K562 (cell line): Measurements from ENCODE around the gene IL18RAP. TPM values are rescaled to one million over a fixed set of nuclear protein-coding genes. Genes with fewer than 3 reads are reported as not detected.

Source experiments
- ATAC-seq: fragments of 200-7000 bp; cut with Tn5 transposase; 3 replicates; pipeline ENCODE4 v1.9.1; 2020; ENCODE audit warnings: moderate library complexity
- BruUV-seq: library from RNA; stranded (reverse); fragments of 400-500 nt; replicated peaks from 2 replicates; lab custom pipeline; 2021; lab: Mats Ljungman, UMichigan
- CTCF ChIA-PET: fragments of 300-600 bp; formaldehyde crosslinking; extraction: SDS; loops from one replicate; lab custom pipeline; 2021; ENCODE audit warnings: low intra/inter-chr PET ratio; lab: Yijun Ruan, JAX
- POLR2A ChIA-PET: fragments of 300-600, 350-650 bp; sonication (Branson Sonifier 250); formaldehyde crosslinking; extraction: SDS; loops from one replicate; lab custom pipeline; 2021; ENCODE audit warnings: antibody characterized with exemption, inconsistent platforms; lab: Yijun Ruan, JAX
- DNase-seq, 4 experiments: peaks; one replicate each; pipeline versions ENCODE4 v3.0.0 to v3.0.0-alpha.2; 2011 to 2018; ENCODE audit warnings: low spot score in 3 of 4, mixed read lengths in 3 of 4; ENCODE audit errors: extremely low read depth in 1 of 4
- FAIRE-seq: peaks from 2 replicates; lab custom pipeline; 2011; peaks lifted over from hg19 to GRCh38; lab: Jason Lieb, UNC
- H2AFZ ChIP-seq: 2 replicates; pipeline ENCODE4 v1.6.0; 2011; ENCODE audit warnings: low read depth, low read length, control low read depth, inconsistent platforms
- H3K27ac ChIP-seq: fragments of 200-600 bp; 3 replicates; pipeline ENCODE4 v1.8.0; 2011; ENCODE audit warnings: low read depth, mild to moderate bottlenecking, control low read depth, inconsistent platforms, low read length, moderate library complexity, mixed read lengths; ENCODE audit errors: extremely low read depth
- H3K27me3 ChIP-seq, 2 experiments: fragments of 300-600 bp in 1 of 2; 2 replicates in 1 of 2; 3 replicates in 1 of 2; pipeline versions ENCODE4 v1.6.0 to v1.8.0; 2011; ENCODE audit warnings: inconsistent platforms in 2 of 2, low read length in 2 of 2, mild to moderate bottlenecking in 1 of 2, mixed read lengths in 1 of 2, moderate library complexity in 1 of 2; ENCODE audit not compliant: control insufficient read depth in 2 of 2, insufficient read depth in 2 of 2
- H3K36me3 ChIP-seq: fragments of 300-600 bp; 3 replicates; pipeline ENCODE4 v1.8.0; 2011; ENCODE audit warnings: mild to moderate bottlenecking, low read length, inconsistent platforms; ENCODE audit not compliant: control insufficient read depth, insufficient read depth
- H3K4me1 ChIP-seq, 2 experiments: fragments of 200-600 bp in 1 of 2; replicated peaks in 1 of 2; 2 replicates in 1 of 2; 3 replicates in 1 of 2; pipeline versions ENCODE4 v1.5.1 to v1.8.0; 2011; ENCODE audit warnings: inconsistent platforms in 2 of 2, low read length in 2 of 2, mild to moderate bottlenecking in 1 of 2, mixed read lengths in 1 of 2, moderate library complexity in 1 of 2; ENCODE audit not compliant: control insufficient read depth in 2 of 2, insufficient read depth in 2 of 2
- H3K4me2 ChIP-seq: 2 replicates; pipeline ENCODE4 v1.6.1; 2011; ENCODE audit warnings: low read length, control low read depth, inconsistent platforms, mixed read lengths; ENCODE audit not compliant: insufficient read depth
- H3K4me3 ChIP-seq: fragments of 200-600 bp; sonication (generic), shearing (Covaris generic); 2 replicates; pipeline ENCODE4 v1.5.1; 2016; ENCODE audit warnings: control low read depth, inconsistent platforms
- H3K79me2 ChIP-seq: fragments of 200-600 bp; 3 replicates; pipeline ENCODE4 v1.8.0; 2011; ENCODE audit warnings: low read length, inconsistent platforms; ENCODE audit not compliant: control insufficient read depth, insufficient read depth
- H3K9ac ChIP-seq, 2 experiments: 2 replicates each; pipeline versions ENCODE4 v1.6.0 to v1.6.1; 2011; ENCODE audit warnings: low read depth in 2 of 2, low read length in 2 of 2, control low read depth in 1 of 2, inconsistent platforms in 1 of 2, mild to moderate bottlenecking in 1 of 2, mixed read lengths in 1 of 2; ENCODE audit not compliant: insufficient read depth in 1 of 2
- H3K9me1 ChIP-seq: one replicate; pipeline ENCODE4 v1.6.0; 2011; ENCODE audit warnings: inconsistent platforms, mild to moderate bottlenecking, low read length, moderate library complexity; ENCODE audit not compliant: control insufficient read depth, insufficient read depth
- H3K9me3 ChIP-seq: replicated peaks from 2 replicates; pipeline ENCODE4 v1.5.1; 2011; ENCODE audit warnings: low read depth, low read length, inconsistent platforms; ENCODE audit not compliant: control insufficient read depth, insufficient read depth
- H4K20me1 ChIP-seq: replicated peaks from 2 replicates; pipeline ENCODE4 v1.6.1; 2011; ENCODE audit warnings: low read length, inconsistent platforms, mixed read lengths; ENCODE audit not compliant: control insufficient read depth, insufficient read depth
- CEBPG ChIP-seq, 3 experiments: fragments of 200-800 bp in 1 of 3; sonication (Bioruptor generic) in 1 of 3; sonication (generic) in 1 of 3; formaldehyde crosslinking in 1 of 3; IDR thresholded peaks in 2 of 3; conservative IDR thresholded peaks in 1 of 3; 2 replicates each; pipeline versions ENCODE4 v1.6.1 to v1.8.0; 2016 to 2022; ENCODE audit warnings: missing compliant biosample characterization in 2 of 3, missing genetic modification characterization in 2 of 3, mild to moderate bottlenecking in 1 of 3, missing genetic modification reagents in 1 of 3
- GATAD2B ChIP-seq: fragments of 450-650 bp; IDR thresholded peaks from 2 replicates; pipeline ENCODE4 v1.6.1; 2017; ENCODE audit warnings: mild to moderate bottlenecking, borderline replicate concordance
- KLF1 ChIP-seq: fragments of 450-650 bp; IDR thresholded peaks from 2 replicates; pipeline ENCODE4 v1.6.1; 2016; ENCODE audit warnings: missing genetic modification characterization, missing compliant biosample characterization
- NR0B1 ChIP-seq: fragments of 450-650 bp; IDR thresholded peaks from one replicate; pipeline ENCODE4 v1.6.1; 2018; ENCODE audit warnings: mild to moderate bottlenecking, moderate library complexity; ENCODE audit not compliant: partially characterized antibody
- TCF15 ChIP-seq: fragments of 250-450 bp; sonication (Bioruptor Pico); IDR thresholded peaks from 2 replicates; pipeline ENCODE4 v1.8.0; 2022; ENCODE audit warnings: moderate library complexity, mild to moderate bottlenecking, inconsistent platforms
- ZBTB17 ChIP-seq: fragments of 450-650 bp; formaldehyde crosslinking; IDR thresholded peaks from 2 replicates; pipeline ENCODE4 v1.4.0; 2020; ENCODE audit warnings: mild to moderate bottlenecking
- ZNF445 ChIP-seq: fragments of 250-450 bp; sonication (Bioruptor Pico); IDR thresholded peaks from 2 replicates; pipeline ENCODE4 v1.4.0; 2020; ENCODE audit warnings: low read depth, mild to moderate bottlenecking, moderate library complexity
- ZNF778 ChIP-seq: fragments of 450-650 bp; formaldehyde crosslinking; IDR thresholded peaks from 2 replicates; pipeline ENCODE4 v1.4.0; 2020; ENCODE audit warnings: mild to moderate bottlenecking, moderate library complexity
- WGBS: fragments of 100-300 bp; shearing (Covaris generic); methylation state at CpG from one replicate; pipeline ENCODE4 v1.1.6; 2016; ENCODE audit warnings: low coverage, mixed read lengths; ENCODE audit not compliant: insufficient coverage; ENCODE audit errors: missing lambda C conversion rate; 5-methylcytosine and 5-hydroxymethylcytosine counted together
- in situ Hi-C: fragments of 300-500 bp; cut with MboI; formaldehyde crosslinking; loops from 4 replicates; pipeline ENCODE4 v1.15.0; 2018; ENCODE audit warnings: inconsistent platforms, mixed read lengths
- intact Hi-C: fragments of 100-400 bp; cut with micrococcal nuclease; formaldehyde crosslinking; loops from 2 replicates; pipeline ENCODE4 v1.14.2; 2022
- polyA plus RNA-seq, 8 experiments: library from polyadenylated mRNA; depleted of rRNA in 4 of 8; stranded (reverse) in 5 of 8; unstranded in 3 of 8; fragments of >200 nt; fragmentation: Nextera tagmentation in 2 of 8; fragmentation: Illumina TruSeq in 1 of 8; extraction: Ambion mirVana in 2 of 8; extraction: Trizol in 1 of 8; gene quantifications; 2 replicates each; pipeline versions ENCODE4 v1.2.1 to v1.2.3, GENCODE V29; 2011 to 2014; ENCODE audit warnings: inconsistent platforms in 1 of 8, missing spikeins in 1 of 8
- total RNA-seq, 7 experiments: library from RNA; depleted of rRNA in 6 of 7; stranded (reverse); fragments of >200 nt in 6 of 7; fragmentation: Illumina TruSeq in 2 of 7; extraction: Trizol in 2 of 7; gene quantifications; 2 replicates each; pipeline versions ENCODE4 v1.2.1 to v1.2.3, GENCODE V29; 2011 to 2021; ENCODE audit warnings: low replicate concordance in 1 of 7

IL18RAP gene
- total and polyA plus RNA-seq, 9 of the 15 experiments (the other 6 are each of a cell fraction or from before 2014, with no cell fraction given): 1.1 to 20.5 (median 5.8) TPM

GRCh38 chr2:102480285-102481195 is 57.6 kb downstream of the IL18RAP start:
- Histone ChIP-seq H3K9me3 (no peaks in the 10 kb centered on the region), H3K9me1 (no peaks in the 10 kb centered on the region), H3K4me2 (no peak overlapping the region), H3K36me3 (no peaks in the 10 kb centered on the region), H3K27ac (no peak overlapping the region), H3K4me3 (no peak overlapping the region), H3K9ac (no peak overlapping the region), H2AFZ (no peak overlapping the region), H3K79me2 (no peaks in the 10 kb centered on the region)
- FAIRE-seq: no peak
- ChIA-PET POLR2A (no interaction called here), CTCF (no interaction called here)
- no peak for DNase-seq
- in situ Hi-C loops: no loop called here
- TF ChIP-seq TCF15 (CRISPR knock-in tag): no peak
- no peak for TF ChIP-seq KLF1
- TF ChIP-seq ZNF778 (CRISPR knock-in tag): no peak
- no peak for TF ChIP-seq CEBPG (CRISPR knock-in tag; IDR thresholded peaks at IDR 0.05)
- peak in 1 of 2 experiments; percentile 85; a peak in 2 of 4 replicates for TF ChIP-seq CEBPG (tag; conservative IDR thresholded peaks at IDR 0.05 in 1 of 2, IDR thresholded peaks at IDR 0.05 in 1 of 2)
- TF ChIP-seq ZNF445 (CRISPR knock-in tag): no peak
- no peak for TF ChIP-seq GATAD2B
- TF ChIP-seq ZBTB17 (CRISPR knock-in tag): no peak
- no peak for TF ChIP-seq NR0B1
- TF ChIP-seq, all 486 proteins: peak for 1
- Histone ChIP-seq H3K4me1 (peaks cover 0 to 9% of the 10 kb centered on the region in 2 experiments; a peak in 4 of 5 replicates), H4K20me1 (no peaks in the 10 kb centered on the region), H3K27me3 (peaks cover 5 to 24% of the 10 kb centered on the region in 2 experiments; a peak in 3 of 5 replicates)
- no peak for ATAC-seq
- intact Hi-C loops: no loop called here
- no TSS peak for BruUV-seq
- WGBS: 2% methylated on average over 11 of the region's 11 CpGs
